ENCODE results near the gene NMRK2.
A peak's percentile ranks its signal among the peaks of the same experiment; 100 is the strongest.
"Not testable (repeated sequence)": the region's sequence is repeated elsewhere in the genome, so short reads cannot be mapped to it uniquely, and the experiment has no call there.

NMRK2 gene

GRCh38 chr19:3938300-3938950 is 5.6 kb downstream of the NMRK2 start:
- not testable (repeated sequence) for DNase-seq

DNA sequence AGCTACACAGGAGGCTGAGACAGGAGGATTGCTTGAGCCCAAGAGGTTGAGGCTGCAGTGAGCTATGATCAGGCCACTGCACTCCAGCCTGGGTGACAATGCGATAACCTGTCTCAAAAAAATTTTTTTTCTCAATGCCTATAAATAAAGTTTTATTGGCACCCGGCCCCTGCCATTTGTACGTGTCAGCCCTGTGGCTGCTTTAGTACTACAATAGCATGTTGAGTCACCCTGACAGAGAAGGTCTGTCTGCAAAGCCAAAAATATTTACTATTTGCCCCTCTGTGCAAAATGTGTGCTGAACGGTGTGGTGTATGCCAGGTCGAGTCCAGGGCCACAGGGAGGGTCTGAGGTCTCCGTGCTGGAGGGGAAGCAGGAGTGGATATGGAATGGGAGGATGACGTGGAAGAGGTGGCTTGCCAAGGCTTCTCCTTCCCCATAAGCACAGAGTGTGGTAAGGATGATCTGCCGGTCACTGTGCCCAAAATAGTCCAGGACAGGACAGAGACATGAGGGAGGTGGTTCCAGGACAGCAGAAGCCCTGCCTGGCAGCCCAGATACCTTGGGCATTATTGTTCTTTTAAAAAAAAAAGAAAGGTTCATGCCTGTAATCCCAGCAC is 10.0 kb downstream of the NMRK2 start:
- peak; percentile 10 for DNase-seq

GRCh38 chr19:3944018-3944721 is 11.3 kb downstream of the NMRK2 start:
- DNase-seq: peak; percentile 34

DNA sequence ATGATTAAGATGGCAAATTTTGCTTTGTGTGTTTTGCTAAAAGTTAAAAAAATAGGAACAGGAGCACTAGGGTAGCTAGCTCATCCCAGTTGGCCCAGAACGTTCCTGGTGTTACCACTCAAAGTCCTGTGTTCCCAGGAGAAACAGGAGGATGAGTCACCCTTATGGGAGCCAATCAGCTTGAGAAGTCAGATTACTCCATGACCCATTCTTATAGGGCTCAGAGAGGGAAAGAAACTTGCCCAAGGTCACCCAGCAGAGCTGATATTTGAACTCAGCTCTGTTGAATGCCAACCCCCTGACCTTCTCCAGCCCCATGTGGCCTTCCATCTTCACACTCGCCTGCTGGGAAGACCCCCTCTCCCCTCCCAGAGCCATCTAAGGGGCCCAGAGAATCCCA is 13.0 kb downstream of the NMRK2 start:
- no peak for DNase-seq

DNA sequence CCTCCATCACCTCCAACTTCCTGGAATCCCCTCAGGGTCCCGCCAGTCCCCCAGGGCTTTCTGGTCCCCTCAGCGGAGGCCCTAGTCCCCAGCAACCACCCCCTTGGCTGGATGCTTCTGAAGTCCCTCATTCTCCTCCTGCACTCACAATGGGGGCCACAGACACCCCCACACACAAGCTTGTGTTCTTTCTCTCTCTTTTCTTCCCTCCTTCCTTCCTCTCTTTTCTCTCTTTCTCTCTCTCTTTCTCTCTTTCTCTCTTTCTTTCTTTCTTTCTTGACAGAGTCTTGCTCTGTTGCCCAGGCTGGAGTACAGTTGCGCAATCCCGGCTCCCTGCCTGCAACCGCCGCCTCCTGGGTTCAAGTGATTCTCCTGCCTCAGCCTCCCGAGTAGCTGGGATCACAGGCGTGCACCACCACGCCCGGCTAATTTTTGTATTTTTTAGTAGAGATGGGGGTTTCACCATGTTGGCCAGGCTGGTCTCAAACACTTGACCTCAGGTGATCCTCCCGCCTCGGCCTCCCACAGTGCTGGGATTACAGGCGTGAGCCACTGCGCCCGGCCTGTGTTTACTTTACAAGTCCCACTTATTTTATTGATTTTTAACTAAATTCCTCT is 14.6 kb downstream of the NMRK2 start:
- DNase-seq: not testable (repeated sequence)

DNA sequence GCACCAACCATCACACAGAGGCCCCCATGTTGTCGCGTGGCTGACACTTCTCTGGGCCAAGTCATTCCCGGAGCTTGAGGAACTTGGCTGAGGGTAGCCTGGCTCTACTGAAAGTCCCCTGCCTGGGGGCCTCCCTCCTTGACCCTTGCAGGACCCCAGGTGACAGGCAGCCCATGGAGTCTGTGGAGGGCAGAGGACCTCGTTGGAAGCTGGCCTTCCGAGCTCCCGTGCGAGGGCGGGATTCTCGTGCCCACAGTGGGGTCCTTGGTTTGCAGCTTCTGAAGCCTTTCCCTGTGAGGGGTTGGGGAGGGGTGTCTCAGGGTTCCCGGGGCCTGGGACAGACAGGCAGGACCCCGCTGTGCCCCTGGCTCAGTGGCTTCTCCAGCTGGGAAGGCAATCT is 16.4 kb downstream of the NMRK2 start:
- no peak for DNase-seq

DNA sequence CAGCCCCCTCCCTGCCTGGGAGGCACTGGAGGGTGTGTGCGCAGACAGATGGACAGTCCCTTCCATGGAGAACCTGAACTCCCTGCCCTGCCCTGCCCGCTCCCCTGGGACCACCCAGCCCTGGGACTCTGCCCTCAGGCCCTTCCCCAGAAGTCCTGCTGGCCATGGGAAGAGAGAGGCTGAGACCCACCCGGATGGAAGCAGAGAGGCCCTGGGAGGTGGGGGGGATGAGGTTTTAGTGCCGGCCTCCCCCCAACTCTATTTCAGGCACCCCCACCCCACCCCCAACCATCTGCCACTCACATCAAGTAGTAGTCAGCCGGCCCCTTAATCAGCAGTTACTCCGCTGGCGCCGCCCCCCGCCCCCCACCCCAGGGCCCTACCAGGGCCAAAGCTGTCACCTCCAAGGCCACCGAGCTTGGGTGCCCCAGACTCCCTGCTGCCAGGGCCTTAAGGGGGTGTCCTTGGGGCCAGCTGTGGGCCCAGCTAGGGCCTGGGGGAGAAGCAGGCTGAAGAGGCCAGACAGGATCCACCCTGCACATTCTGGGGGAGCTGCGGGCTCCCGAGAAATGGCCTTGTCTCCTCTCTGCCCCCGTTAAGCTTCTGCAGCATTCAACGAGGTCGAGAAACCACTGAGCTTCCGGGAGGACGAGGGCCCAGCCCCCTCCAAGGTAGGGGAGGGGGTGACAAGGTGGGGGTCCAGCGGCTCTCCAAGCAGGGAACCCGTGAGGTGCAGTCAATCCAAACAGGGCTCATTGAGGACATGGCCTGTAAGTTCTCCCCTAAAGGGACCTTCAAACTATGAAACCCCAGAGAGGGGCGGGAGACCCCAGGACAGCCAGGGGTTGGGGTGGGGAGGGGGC is 17.4 kb downstream of the NMRK2 start:
- peak; percentile 29 for DNase-seq

DNA sequence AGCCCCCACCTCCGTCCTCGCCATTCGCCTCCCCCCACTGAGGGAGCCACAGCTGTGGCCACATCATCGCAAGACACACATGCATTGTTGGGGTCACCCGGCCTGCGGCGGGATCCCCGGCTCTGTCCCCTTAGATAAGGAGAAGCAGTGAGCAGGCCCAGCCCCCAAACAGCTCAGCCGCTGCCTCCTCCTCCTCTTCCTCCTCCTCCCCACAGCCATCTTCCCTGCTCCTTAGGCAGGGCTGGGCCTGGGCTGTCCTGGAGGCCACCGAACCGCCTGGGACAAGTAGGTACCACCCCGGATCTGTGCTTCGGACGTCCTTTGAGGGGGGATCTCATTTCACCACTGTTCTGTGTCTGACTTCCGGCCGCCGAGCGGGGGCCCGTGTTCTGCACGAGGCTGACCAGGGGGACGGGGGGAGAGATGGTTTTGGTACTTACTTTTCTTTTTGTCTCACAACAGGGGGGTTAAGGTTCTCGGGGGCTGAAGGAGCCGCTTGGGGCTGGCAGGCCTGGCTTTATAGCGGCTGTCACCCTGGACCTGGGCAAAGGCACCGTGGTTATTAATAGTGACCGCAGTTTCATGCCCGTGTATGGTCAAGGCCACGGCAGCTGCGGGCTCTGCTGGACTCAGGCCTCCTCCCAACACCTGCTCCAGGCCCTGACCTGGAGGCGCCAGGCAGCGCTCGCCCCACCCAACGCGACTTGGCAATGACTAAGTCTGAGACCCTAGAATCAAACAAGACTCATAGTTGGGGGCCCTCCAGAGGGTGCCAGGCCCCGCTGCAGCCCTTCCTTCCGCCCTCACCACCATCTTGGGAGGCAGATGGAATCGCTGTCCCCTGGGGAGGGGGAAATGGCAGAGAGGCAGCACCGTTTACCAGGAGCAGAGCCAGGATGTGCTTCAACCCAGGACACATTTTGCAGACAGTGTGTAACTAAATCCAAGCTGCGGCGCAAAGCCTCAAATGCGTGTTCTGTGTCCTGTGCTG is 18.3 kb downstream of the NMRK2 start:
- peak; percentile 91 for DNase-seq

DNA sequence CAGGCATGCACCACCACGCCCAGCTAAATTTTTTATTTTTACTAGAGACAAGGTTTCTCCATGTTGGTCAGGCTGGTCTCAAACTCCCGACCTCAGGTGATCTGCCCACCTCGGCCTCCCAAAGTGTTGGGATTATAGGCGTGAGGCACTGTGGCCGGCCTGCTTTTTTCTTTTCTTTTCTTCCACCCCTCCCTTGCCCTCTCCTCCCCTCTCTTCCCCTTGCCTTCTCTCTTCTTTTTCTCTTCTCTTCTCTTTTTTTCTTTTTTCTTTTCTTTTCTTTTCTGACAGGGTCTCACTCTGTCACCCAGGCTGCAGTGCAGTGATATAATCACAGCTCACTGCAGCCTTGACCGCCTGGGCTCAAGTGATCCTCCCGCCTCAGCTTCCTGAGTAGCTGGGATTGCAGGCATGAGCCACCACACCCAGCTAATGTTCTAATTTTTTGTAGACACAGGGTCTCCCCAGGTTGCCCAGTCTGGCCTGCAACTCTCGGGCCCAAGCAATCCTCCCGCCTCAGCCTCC is 19.9 kb downstream of the NMRK2 start:
- not testable (repeated sequence) for DNase-seq

DNA sequence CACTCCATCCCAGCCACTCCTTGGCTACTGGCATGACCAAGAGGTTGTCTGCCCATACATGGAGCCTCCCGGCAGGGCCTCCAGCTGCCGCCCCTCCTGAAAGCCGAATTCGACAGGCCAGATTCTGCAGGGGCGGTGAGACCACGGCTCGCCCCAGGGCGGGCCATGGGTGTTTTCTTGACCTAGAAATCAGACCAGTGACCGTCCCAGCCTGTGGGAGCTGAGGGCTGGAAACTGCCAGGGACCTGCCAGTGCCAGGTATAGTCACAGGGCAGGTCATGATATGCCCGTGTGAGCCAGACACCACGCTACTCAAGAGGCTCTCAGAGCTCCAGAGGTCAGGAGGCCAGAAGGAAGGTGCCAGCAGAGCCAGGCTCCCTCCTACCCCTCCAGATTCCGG is 21.2 kb downstream of the NMRK2 start:
- DNase-seq: no peak

DNA sequence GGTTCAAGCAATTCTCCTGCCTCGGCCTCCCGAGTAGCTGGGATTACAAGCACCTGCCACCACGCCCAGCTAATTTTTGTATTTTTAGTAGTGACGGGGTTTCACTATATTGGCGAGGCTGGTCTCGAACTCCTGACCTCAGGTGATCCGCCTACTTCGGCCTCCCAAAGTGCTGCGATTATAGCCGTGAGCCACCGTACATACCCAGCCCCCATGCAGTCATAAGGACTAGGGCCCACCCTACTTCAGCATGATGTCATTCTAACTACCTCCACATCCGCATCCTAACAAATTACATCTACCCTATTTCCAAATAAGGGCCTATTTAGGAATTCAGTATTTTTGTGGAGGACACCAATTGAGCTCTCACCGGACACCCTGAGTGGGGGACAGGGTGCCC is 22.4 kb downstream of the NMRK2 start:
- DNase-seq: not testable (repeated sequence)

DNA sequence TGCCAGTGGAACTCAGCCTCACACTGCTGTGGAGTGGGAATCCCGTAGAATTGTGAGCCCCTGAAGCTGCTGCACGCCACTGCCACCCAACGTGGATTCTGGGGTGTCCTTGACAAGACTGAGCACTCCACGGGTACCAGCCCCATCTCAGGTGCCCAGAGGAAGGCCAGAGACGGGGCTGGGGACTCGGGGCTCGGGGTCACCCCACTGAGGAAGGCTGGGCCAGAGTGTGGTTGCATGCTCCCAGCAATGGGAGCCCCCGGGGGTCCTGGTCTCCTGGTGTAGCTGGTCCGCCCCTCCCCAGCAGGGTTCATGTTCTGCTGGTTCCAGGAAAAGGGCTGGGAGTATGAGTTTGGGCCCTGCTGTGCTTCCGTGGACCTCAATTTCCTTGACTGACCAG is 22.8 kb downstream of the NMRK2 start:
- no peak for DNase-seq

DNA sequence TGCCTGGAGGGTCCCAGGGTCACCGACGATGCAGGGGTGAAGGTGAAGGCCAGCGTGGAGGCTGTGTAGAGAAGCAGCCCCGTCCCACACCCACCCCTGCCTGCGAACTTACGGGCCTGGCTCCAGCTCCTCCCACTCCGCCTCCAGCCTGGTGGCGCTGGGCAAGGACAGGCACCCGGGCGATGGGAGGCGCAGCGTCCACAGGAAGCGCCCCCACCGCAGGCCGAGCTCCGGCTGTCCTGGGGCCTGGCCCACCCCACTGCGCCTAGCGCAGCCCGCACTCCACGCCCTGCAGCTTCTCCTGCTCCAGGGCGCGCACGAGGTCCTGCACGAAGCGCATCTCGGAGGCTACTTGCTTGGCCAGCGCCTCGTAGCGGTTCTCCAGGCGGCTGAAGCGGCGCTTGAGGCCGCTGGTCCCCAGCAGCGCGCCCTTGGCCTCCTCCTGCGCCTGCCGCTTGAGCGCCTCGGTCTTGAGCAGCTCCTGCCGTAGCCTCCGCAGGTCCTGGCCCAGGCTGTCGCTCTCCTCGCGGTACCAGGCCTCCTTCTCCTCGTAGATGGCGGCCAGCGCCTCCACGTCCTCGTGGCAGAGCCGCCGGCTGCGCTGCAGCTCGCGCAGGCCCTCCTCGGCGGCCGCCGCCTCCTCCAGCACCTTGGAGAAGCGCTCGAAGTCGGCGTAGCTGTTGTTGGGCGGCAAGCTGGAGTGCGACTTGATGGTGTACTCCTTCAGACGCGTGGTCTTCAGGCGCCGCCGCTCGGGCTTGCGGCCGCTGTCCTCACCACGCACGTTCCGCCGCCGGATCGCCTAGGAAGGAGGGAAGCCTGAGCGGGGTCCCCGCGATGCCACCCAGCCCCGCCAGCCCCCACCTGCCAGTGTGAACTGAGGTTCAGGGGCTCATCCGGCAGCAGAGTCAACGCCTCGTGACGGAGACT is 26.2 kb downstream of the NMRK2 start:
- no peak for DNase-seq

DNA sequence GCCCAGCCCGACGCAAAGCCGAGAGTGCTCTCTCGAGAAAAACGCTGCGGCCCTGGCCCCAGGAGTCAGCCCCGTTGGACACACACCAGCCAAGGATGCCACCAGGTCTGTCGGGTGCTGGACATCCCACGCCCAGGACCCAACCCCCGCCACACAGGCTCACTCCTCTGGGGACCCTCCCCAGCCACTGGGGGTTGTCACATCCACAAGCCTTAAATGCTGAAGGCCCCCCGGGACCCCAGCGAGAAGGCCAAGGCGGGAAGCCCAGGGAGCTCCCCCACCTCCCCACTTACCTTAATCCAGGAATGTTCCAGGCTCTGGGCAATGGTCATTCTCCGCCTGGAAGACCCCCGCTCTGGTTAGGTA is 26.9 kb downstream of the NMRK2 start:
- DNase-seq: no peak

- no peak for DNase-seq
Measured at GRCh38 chr19:3961007-3961406, 28.1 kb downstream of the NMRK2 start.

DNA sequence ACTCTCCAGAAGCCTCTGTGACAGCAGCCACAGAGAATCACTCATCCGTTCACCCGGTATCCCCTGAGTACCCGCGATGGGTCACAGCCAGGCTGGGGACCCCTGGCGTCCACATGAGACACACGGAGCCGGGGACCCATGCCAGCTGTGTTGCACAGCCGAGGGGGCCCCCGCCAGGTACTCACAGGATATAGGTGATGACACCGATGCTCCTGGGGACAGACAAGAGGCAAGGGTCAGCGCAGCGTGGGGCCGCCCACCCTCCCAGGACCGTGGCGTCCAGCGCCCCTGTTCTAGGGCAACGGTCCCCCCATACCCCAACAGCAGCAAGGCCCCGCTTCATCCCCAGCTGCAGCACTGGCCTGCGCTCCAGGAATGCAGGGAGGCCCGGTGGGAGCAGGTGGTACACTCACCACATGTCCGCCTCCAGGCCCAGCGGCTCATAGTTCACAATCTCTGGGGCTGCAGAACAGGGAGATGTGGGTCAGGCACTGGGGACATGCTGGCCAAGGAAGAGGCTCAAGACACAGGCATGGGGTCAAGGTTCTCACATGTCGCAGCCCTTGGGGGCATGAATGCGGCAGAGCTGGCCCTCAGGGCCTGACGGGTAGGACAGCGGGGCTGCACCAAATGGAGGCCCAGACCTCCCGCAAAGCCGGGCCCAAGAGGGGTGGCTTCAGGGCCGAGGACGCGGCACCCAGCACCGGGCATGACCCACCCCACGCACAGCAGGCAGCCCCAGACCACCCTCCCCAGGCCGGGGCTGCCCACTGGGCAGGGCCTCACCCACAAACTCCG is 30.8 kb downstream of the NMRK2 start:
- no peak for DNase-seq

DNA sequence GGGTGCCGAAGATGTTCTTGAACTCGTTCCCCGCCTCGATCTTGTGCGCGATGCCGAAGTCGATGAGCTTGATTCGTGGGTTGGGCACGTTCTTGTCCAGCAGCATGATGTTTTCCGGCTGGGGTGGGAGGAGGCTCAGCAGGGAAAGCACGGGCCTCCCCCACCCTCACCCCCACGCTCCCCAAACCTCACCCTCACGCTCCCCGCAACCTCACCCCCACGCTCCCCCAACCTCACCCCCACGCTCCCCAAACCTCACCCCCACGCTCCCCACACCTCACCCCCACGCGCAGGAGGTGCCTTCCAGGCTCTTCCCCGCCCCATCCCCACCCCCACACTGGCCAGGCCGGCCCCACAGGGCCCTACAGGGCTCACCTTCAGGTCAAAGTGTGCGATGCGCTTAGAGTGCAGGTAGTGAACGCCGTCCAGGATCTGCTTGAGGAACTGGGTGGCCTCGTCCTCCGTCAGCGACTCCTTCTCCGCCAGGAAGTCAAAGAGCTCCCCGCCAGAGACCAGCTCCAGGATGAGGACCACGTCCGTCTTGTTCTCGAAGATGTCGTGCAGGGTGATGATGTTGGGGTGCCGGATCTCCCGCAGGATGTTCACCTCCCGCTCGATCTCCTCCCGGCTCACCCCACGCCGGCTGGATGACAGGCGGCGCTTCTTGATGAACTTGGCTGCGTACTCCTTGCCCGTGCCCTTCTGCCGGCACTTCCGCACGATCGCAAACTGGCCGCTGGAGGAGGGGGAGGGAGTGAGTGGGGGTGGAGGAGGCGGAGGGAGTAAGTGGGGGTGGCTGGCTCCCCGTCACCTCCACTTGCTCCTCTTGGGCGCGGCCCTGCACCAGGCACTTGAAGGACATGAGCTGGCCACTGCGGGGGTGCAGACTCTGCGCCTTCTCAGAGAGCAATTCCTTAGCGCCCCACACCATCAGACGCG is 31.7 kb downstream of the NMRK2 start:
- no peak for DNase-seq
